Omental fat pad (tissue), 4 donors: ENCODE data around the gene SYT5. TPM values are rescaled to one million over a fixed set of nuclear protein-coding genes. Genes with fewer than 3 reads are reported as not detected.
"Not testable (repeated sequence)": the region's sequence is repeated elsewhere in the genome, so short reads cannot be mapped to it uniquely, and the experiment has no call there.

ENCODE experiments used
- ATAC-seq: fragments of 150-250 bp; one replicate; pipeline ENCODE4 v1.9.1; 2016; ENCODE audit warnings: mild to moderate bottlenecking, moderate library complexity; ENCODE audit not compliant: low FRiP score
- DNase-seq: peaks from one replicate; pipeline ENCODE4 v3.0.0-alpha.2; 2019; ENCODE audit warnings: low spot score
- total RNA-seq, 4 donors: library from RNA; depleted of rRNA; stranded (reverse); fragments of >200 nt; gene quantifications; one replicate each; pipeline ENCODE4 v1.1.0, GENCODE V29; 2016
- TF ChIP-seq, protein P1 (sequence below), 3 donors: fragments of 450-650 bp; IDR thresholded peaks; one replicate each; pipeline ENCODE4 v1.5.1; 2016 to 2017; ENCODE audit warnings: antibody characterized with exemption in 3 of 3, mild to moderate bottlenecking in 3 of 3, moderate library complexity in 2 of 3

SYT5 gene
- total RNA-seq, 4 donors from 2014 or later: 0.28 TPM; not detected in 3

DNA sequence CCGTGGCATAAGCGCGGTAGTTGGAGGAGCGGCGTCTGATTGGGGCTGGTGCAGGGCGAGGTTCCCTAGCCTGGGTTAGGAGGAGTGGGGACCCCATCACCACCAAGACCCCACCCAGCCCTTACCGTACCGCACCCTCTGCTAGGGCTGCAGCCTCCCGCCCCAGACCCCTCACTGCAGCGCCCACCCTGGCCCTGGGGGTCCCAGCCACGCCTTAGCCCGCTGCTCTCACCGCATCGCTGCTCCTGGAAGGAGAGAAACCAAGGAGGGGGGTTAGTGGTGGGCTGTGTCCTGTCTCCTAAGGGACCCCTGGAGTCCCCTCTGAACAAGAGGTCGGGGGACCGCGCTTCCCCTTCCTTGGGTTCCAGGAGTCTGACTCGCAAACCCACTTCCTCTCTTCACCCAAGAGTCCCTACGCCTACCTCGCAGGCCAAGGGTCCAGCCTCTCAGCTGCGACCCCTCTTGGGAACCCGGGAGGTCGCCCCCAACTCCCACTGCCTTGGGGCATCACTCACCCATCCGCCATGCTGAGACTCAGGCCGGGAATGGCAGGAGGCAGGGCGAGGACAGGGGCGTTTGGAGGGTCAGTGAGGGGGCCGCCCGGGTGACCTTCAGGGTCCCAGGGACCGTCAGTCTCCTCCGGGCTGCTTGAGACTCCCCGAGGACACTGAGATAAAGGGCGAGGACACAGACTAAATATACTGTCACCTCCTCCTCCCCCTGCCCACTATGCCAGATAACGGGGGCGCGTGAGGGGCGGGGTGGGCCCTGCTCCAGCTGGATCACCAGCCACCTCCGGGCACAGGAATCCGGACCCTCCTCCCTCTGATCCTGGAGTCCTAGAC is 22.8 kb downstream of the SYT5 start, which contains the start of gene TNNI3:
TSS of gene TNNI3 (minus strand) at position 669 of the 845 bp plus-strand sequence. CDS start at position 526, 143 bp downstream.
- DNase-seq: no peak
- no peak for ATAC-seq
- TF ChIP-seq, protein P1, sequence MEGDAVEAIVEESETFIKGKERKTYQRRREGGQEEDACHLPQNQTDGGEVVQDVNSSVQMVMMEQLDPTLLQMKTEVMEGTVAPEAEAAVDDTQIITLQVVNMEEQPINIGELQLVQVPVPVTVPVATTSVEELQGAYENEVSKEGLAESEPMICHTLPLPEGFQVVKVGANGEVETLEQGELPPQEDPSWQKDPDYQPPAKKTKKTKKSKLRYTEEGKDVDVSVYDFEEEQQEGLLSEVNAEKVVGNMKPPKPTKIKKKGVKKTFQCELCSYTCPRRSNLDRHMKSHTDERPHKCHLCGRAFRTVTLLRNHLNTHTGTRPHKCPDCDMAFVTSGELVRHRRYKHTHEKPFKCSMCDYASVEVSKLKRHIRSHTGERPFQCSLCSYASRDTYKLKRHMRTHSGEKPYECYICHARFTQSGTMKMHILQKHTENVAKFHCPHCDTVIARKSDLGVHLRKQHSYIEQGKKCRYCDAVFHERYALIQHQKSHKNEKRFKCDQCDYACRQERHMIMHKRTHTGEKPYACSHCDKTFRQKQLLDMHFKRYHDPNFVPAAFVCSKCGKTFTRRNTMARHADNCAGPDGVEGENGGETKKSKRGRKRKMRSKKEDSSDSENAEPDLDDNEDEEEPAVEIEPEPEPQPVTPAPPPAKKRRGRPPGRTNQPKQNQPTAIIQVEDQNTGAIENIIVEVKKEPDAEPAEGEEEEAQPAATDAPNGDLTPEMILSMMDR (IDR thresholded peaks at IDR 0.05): no peak

DNA sequence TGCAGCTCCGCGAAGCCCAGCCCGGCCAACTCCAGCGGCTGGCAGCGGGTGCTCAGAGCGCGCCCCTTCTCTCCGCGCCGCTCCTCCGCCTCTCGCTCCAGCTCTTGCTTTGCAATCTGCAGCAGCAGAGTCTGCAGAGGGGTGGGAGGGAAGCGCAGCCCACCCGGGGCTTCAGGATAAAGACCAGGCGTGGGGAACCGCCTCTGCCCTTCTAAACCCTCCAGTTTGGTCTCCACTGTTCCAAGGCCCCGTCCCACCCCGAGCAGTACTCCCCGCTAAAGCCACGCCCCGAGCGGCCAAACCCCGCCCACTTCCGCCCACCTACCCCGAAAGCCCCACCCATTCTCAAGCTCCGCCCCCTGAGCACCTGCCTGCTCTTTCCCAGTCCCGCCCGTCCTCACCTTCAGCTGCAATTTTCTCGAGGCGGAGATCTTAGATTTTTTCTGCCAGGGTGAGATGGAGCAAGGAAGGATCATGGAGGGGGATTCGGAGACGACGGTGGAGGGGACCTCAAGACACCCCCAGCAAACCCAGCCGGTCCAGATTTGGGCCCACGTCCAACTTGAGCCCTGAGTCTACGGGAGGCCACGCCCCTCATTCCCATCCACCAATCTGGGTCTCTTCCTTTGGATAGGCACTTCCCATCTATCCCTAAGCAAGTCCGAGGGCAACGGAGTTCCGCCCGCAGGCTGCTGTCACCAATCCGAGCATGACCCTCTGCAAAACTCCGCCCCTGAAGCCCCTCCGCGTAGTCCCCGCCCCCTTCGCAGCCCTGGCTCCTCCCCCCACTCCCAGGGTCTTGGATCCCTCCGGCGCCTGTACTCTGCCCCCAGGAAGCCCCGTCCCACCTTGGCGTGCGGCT is 23.7 kb downstream of the SYT5 start:
- no peak for ATAC-seq
- TF ChIP-seq, protein P1 (IDR thresholded peaks at IDR 0.05): no peak
- no peak for DNase-seq

DNA sequence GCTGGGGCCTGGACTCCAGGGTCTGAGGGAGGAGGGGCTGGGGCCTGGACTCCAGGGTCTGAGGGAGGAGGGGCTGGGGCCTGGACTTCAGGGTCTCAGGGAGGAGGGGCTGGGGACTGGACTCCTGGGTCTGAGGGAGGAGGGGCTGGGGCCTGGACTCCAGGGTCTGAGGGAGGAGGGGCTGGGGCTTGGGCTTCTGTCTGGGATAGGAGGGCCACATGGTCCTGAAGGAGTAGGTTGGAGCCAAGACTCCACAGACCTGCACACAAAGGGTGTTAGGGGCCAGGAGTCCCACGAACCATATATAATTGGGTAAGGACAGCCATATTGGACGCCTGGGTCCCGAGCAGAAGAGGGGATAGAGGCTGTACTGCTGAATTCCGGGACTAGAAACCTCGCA is 24.3 kb downstream of the SYT5 start:
- not testable (repeated sequence) for DNase-seq, ATAC-seq

DNA sequence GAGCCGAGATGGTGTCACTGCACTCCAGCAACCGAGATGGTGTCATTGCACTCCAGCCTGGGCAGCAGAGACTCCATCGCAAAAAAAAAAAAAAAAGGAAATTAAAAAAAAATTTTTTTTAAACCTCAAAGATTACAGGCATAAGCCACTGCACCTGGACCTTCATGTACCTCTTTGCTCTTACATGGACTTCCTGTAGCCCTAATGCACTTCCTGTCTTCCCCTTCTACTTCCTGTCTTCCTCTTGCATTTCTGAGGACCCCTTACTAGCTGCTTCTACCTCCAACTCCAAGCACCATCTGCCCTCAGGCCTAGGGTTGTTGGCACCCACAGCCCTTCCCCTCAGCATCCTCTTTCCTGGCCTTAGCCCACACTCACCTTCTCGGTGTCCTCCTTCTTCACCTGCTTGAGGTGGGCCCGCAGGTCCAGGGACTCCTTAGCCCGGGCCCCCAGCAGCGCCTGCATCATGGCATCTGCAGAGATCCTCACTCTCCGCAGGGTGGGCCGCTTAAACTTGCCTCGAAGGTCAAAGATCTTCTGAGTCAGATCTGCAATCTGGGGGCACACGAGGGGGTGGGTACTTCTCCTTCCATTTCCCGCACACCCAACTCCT is 26.3 kb downstream of the SYT5 start:
- ATAC-seq (no peak), DNase-seq (no peak)
- TF ChIP-seq, protein P1 (IDR thresholded peaks at IDR 0.05): no peak

DNA sequence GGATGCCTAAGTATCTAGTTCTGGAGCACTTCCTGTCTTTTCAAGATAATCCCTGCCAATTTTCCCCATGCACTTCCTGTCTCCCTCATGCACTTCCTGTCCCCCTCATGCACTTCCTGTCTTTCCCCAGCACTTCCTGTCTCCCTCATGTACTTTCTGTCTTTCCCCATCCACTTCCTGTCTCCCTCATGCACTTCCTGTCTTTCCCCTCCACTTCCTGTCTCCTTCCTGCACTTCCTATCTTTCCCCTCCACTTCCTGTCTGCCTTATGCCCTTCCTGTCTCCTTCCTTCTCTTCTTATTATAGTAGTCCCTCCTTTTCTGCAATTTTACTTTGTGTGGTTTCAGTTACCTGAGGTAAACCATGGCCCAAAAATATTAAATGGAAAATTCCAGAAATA is 28.1 kb downstream of the SYT5 start:
- DNase-seq: no peak
- TF ChIP-seq, protein P1 (IDR thresholded peaks at IDR 0.05): no peak
- ATAC-seq: no peak

DNA sequence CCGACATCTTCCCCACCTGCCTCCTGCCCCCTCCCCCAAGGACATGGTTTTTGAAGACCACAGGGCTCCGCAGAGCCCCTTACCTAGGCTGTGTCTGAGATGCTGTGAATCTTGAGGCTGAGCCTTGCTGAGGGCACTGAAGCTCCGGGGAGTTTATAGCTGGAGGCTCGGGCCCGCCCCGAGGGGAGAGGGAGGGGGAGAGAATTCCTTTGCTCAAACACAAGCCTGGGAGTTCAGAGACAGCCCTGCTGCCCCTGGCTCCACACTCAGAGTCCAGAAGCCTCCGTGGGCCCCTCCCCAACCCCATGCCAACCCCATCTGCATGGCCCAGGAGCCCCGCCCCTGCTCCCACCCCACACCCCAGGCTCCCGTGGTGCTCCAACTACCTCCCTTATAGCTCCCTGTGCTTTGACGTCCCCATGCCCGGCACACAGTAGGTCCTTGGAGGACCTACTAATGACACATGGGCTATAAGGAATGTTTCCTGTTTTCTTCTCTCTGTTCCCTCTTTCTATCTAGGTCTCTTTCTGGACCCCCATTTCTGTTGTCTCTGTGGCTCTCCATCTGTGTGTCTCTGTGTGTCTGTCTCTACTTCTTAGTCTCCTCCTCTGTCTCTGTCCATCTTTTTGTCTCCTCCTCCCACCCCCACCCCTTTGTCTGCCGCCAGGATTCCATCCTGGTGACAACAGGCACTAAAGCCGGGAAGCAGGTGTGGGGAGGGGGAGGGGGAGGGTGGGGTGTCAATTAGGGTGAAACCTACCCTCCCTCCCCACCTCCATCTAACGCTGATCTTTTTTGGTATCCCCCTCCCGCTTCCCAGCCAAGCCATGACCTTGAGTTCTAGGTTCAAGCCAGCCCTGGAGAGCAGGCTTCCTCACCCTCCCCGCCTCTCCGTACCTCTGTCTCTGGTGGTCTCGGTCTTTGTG is 30.7 kb downstream of the SYT5 start, which contains the start of gene TNNT1:
TSS of gene TNNT1 (minus strand) at position 129 of the 926 bp plus-strand sequence. CDS start 2,049 bp downstream, outside the sequence.
- DNase-seq: no peak
- TF ChIP-seq, protein P1 (IDR thresholded peaks at IDR 0.05): no peak
- no peak for ATAC-seq
